Measurements from ENCODE around the gene HELZ.

HELZ gene

DNA sequence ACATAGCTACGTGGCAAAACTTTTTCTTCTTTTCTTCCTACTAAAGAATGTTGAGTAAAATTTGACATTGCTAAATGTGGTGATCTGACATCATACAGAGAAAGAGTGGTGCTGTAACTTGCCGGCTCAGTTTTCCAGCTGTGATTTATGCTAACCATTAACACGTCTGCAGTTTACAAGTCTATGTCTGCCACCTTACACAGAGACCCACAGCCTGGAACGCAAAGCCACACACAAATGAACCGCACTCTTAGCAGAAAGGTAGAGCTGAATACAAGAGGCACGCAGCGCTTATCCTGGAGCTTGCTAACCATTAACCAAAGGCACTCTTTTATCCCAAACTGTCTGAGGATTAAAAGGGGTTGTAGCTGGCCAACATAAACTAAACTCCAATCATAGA lies 168.7 kb downstream of the HELZ start:
- Mint-ChIP-seq H3K4me3 (no peak overlapping the region), H3K9me3 (no peaks in the 10 kb centered on the region), H3K27me3 (ENCODE audit: low read depth) (no peaks in the 10 kb centered on the region), H3K4me1 (ENCODE audit: low read depth) (peaks cover 4% of the 10 kb centered on the region), H3K36me3 (ENCODE audit: low read depth) (peaks cover 20% of the 10 kb centered on the region), H3K27ac (no peak overlapping the region)

DNA sequence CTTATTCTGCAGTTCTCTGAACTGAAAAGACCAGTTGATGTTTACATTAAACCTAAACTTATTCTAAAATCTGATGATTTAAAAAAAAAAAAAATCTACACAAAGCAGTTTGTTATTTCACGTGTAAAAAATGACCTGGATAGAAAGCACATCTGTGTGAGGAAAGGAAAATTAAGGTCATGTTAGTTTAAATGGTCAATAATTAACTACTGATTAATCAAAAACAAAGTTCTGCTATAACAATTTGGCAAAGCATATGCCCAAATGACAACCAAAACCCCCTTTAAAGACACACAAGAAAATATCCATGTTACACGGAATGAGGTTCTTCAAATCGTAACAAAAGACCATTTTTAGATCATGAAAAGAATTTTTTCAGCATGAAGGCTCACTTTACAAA lies 170.2 kb downstream of the HELZ start:
- Mint-ChIP-seq H3K36me3 (ENCODE audit: low read depth) (peaks cover 17% of the 10 kb centered on the region), H3K9me3 (no peaks in the 10 kb centered on the region), H3K27ac (no peak overlapping the region), H3K4me1 (ENCODE audit: low read depth) (no peaks in the 10 kb centered on the region), H3K4me3 (no peak overlapping the region), H3K27me3 (ENCODE audit: low read depth) (no peaks in the 10 kb centered on the region)

DNA sequence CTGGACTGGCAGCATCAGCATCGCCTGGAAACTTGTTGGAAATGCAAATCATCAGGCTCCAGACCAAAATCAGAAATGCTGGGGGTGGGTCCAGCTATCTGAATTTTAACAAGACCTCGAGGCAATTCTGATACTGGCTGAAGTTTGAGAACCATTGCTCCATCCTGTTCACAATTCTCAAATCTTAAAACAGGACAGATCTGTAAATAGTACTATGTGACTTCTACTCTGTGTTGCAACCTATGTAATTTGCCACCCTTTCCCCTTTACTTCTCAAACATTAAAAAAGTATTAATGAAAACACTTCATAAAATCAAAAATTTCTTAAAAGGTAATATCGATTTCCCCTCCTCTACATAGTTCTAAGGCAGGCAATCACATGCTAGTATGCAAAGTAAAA lies 172.1 kb downstream of the HELZ start:
- Mint-ChIP-seq H3K27ac (no peak overlapping the region), H3K4me3 (no peak overlapping the region), H3K36me3 (ENCODE audit: low read depth) (peaks cover 13% of the 10 kb centered on the region), H3K4me1 (ENCODE audit: low read depth) (no peaks in the 10 kb centered on the region), H3K27me3 (ENCODE audit: low read depth) (no peaks in the 10 kb centered on the region), H3K9me3 (no peaks in the 10 kb centered on the region)

DNA sequence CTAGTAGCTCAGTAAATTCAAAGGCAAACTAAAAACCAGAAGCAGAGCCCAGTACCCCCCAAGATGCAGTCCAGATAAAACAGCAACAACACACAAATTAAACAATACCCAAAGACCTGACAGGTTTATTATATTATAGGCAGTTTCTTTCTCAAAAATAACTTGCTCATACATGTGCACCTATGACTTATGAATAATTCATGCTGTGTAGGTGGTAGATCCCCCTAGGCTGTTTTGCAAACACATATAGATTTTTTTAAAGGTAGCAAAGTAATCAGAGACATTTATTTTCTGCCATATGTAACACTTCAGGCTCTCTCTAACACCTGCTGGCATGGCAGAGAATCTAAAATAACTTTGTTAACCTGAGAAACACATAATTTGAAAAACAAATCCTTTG lies 173.4 kb downstream of the HELZ start:
- Mint-ChIP-seq H3K4me1 (ENCODE audit: low read depth) (no peaks in the 10 kb centered on the region), H3K9me3 (no peaks in the 10 kb centered on the region), H3K27ac (no peak overlapping the region), H3K4me3 (no peak overlapping the region), H3K27me3 (ENCODE audit: low read depth) (no peaks in the 10 kb centered on the region), H3K36me3 (ENCODE audit: low read depth) (peaks cover 12% of the 10 kb centered on the region)

DNA sequence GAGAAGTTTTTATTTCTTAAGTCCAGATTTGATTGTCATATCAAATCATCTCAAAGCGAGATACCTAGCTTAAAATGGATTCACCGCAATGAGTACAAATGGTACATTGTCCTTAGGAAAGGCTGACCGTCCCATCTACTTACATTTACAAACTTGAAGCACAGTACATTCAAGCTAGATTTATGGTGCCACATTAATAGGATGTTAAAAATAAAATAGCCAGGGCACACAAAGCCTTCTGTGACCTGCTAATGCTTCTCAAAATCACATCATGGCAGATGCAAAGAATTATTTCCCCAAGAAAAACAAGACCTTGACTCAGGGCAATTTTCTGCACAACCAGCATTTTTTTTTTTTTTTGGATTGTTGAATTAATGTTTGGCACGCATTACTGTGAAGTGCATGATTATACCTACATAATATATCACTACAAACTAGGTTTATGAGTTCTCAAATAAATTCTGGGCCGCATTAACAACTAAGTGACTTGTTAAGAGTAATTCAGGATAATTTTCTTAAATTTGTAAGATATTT lies 175.3 kb downstream of the HELZ start:
- H3K36me3 Mint-ChIP-seq (ENCODE audit: low read depth), result peaks cover 5% of the 10 kb centered on the region
- no peak overlapping the region for H3K4me3 Mint-ChIP-seq
- no peaks in the 10 kb centered on the region for H3K27me3 Mint-ChIP-seq (ENCODE audit: low read depth)
- H3K27ac Mint-ChIP-seq, result no peak overlapping the region
- no peaks in the 10 kb centered on the region for H3K9me3 Mint-ChIP-seq
- no peaks in the 10 kb centered on the region for H3K4me1 Mint-ChIP-seq (ENCODE audit: low read depth)

DNA sequence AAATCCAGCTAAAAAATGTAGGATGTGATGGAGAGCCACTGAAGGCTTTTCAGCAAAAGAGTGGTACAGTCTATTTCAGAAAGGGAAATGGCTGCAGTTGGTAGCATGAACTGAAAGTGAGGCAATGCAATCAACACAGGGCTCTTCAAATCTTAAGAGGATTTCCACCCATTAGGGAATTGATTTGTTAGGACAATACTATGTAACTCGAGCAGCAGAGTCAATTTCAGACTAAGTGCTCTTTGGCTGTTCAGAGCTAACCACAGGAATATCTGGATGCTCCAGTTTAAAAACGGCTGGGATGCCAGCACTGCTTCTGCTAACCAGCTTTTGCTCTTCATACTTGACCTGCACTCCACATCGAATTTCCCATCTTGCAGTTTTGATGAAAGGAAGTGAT lies 176.0 kb downstream of the HELZ start:
- Mint-ChIP-seq H3K27me3 (ENCODE audit: low read depth) (no peaks in the 10 kb centered on the region), H3K27ac (no peak overlapping the region), H3K4me1 (ENCODE audit: low read depth) (no peaks in the 10 kb centered on the region), H3K9me3 (no peaks in the 10 kb centered on the region), H3K4me3 (no peak overlapping the region), H3K36me3 (ENCODE audit: low read depth) (peaks cover 5% of the 10 kb centered on the region)

DNA sequence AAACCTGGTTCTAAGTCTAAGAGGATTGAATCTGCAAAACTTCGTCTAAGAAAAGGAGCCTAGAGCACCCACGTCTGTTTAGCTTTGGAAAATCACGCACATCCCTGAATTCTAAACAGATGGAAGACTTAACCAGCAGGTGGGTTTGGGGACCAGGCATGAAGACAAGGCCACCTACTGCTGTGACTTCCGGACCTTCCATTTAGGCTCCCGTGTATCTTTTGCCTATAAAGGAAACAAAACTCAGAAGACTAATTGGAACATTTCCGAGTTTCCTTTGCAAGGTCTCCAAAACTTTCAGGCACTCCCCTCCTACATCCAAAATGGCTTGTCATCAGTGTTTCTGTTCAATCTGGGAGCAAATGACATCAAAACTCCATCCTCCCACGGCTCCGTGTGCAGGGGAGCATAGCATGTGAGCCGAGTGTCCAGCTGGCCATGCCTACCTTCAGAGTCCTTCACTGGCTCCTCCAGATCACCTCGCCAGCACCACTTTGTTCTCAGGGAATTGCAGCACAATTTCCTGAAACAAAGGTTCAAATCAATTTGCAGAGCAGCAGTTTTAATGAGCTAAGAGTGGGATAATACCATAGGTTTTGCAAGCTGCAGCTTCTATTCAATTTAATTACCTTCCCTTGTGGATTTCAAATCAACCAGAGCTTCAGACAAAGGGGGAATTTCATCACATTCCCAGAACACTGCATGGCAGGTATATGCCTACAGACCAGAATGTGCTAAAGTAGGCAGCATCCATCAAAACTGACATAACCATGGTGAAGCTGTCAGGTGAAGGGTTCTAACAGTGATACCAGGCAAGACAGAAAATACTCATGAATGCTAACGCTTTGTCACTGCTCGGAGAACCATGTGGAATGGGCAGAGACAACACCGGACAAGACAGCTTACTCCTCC lies 177.2 kb downstream of the HELZ start:
- H3K27me3 Mint-ChIP-seq (ENCODE audit: low read depth), result no peaks in the 10 kb centered on the region
- no peaks in the 10 kb centered on the region for H3K9me3 Mint-ChIP-seq
- no peaks in the 10 kb centered on the region for H3K4me1 Mint-ChIP-seq (ENCODE audit: low read depth)
- no peak overlapping the region for H3K27ac Mint-ChIP-seq
- H3K36me3 Mint-ChIP-seq (ENCODE audit: low read depth), result no peaks in the 10 kb centered on the region
- no peak overlapping the region for H3K4me3 Mint-ChIP-seq

DNA sequence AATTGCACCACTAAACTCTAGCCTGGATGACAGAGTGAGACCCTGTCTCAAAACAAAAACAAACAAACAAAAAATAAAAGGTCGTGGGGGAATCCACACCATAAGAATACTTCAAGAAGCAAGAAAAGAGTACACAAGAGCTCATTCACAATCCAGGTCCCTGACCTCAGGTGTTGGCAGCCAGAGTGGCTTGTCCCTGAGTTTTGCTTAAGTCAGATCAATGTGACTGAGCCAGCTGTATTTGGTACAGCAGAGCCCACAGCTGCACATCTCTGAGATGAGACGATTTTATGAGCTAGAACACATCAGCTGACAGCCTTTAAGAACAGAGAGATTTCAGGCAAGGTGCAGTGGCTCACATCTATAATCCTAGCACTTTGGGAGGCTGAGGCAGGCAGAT lies 178.3 kb downstream of the HELZ start:
- Mint-ChIP-seq H3K9me3 (no peaks in the 10 kb centered on the region), H3K27ac (no peak overlapping the region), H3K27me3 (ENCODE audit: low read depth) (no peaks in the 10 kb centered on the region), H3K36me3 (ENCODE audit: low read depth) (no peaks in the 10 kb centered on the region), H3K4me3 (no peak overlapping the region), H3K4me1 (ENCODE audit: low read depth) (no peaks in the 10 kb centered on the region)

DNA sequence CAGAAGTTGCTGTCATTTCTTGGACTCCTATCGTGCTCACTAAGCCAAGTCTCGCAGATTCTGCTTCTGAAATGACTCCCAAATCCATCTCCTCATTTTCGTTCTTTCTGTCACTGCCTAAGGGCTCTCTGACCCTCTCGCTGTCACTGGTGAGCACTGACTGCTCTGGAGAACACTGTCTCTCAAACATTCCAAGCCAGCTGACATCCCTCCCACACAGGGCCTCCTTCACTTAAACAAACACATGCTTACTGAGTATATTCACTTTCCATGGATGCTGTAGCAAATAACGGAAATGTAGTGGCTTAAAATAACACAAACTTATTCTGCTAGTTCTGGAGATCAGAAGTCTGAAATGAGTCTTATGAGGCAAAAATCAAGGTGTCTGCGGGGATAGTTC lies 181.9 kb downstream of the HELZ start:
- Mint-ChIP-seq H3K27me3 (ENCODE audit: low read depth) (no peaks in the 10 kb centered on the region), H3K27ac (no peak overlapping the region), H3K36me3 (ENCODE audit: low read depth) (no peaks in the 10 kb centered on the region), H3K4me1 (ENCODE audit: low read depth) (no peaks in the 10 kb centered on the region), H3K9me3 (no peaks in the 10 kb centered on the region), H3K4me3 (no peak overlapping the region)

DNA sequence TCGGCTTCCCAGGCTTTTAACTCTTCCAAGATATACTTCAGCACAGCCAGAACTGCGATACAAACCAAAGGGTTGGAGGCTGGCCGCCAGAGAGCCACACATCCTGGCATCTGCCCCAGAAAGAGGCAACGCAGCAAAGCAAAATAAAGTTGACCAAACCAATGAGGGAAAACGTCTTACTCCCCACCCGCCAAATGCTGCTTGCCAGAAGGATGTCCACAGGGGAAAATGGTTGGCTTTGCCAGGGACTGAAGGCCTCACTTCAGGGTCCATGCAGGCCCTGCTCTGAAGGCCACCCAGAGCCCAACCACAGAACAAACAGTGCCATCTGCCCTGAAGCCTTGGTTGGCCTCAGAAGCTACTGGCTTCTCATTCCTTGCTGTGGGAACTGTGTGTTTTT lies 185.6 kb downstream of the HELZ start:
- Mint-ChIP-seq H3K36me3 (ENCODE audit: low read depth) (no peaks in the 10 kb centered on the region), H3K27ac (no peak overlapping the region), H3K4me3 (no peak overlapping the region), H3K9me3 (no peaks in the 10 kb centered on the region), H3K4me1 (ENCODE audit: low read depth) (no peaks in the 10 kb centered on the region), H3K27me3 (ENCODE audit: low read depth) (no peaks in the 10 kb centered on the region)

DNA sequence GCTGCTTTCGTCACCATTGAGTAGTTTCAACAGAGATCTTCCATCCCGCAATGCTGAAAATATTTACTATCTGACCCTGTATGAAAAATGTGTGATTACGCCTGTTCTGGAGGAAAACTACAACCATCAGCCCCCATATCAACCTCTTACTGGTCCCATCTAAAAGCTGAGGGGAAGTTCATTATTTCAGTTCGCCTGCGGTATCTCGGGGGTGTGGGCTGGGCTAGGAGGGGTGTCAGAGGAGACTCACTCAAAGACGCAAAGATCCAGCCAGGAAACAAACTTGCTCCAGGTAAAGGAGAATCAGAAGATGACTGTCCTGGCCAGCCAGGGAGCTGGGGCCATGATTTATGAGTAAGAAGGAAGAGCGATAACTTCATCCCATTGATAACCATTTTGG lies 187.0 kb downstream of the HELZ start:
- Mint-ChIP-seq H3K36me3 (ENCODE audit: low read depth) (no peaks in the 10 kb centered on the region), H3K4me1 (ENCODE audit: low read depth) (no peaks in the 10 kb centered on the region), H3K9me3 (no peaks in the 10 kb centered on the region), H3K4me3 (no peak overlapping the region), H3K27me3 (ENCODE audit: low read depth) (no peaks in the 10 kb centered on the region), H3K27ac (no peak overlapping the region)

DNA sequence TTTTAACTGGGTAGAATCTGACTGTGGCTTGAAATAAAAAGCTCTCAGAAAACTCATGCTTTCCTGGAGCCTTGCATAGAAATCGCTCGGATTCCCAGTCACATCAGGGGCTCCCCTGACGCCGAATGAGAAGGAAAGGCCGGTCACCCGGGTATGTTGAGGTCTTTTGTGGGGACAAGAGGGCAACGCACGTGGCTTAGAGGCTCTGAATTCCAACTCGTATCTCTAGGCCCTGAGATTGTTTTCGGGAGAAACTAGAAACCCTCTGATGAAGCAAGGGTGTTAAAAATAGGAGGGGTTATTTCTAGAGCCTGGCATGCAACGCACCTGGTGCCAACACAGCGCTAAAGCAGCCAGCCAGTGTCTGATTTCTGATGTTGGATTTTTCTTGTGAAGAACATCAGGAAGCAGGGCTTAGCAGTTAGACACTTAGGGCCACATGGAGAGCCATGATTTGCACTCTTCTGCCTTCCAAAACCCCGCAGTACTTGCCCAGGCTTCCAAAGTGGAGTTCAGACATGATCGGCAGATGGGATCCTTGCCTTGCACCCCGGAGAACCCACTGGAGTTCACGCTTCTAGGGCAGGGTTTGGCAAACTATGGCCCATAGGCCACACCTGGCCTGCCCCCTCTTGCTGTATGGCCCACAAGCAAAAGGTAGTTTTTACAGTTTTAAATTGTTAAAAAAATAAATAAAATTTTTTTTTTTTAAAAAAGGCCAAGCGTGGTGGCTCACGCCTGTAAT lies 188.1 kb downstream of the HELZ start:
- Mint-ChIP-seq H3K4me1 (ENCODE audit: low read depth) (no peaks in the 10 kb centered on the region), H3K36me3 (ENCODE audit: low read depth) (no peaks in the 10 kb centered on the region), H3K9me3 (no peaks in the 10 kb centered on the region), H3K4me3 (no peak overlapping the region), H3K27ac (no peak overlapping the region), H3K27me3 (ENCODE audit: low read depth) (no peaks in the 10 kb centered on the region)

DNA sequence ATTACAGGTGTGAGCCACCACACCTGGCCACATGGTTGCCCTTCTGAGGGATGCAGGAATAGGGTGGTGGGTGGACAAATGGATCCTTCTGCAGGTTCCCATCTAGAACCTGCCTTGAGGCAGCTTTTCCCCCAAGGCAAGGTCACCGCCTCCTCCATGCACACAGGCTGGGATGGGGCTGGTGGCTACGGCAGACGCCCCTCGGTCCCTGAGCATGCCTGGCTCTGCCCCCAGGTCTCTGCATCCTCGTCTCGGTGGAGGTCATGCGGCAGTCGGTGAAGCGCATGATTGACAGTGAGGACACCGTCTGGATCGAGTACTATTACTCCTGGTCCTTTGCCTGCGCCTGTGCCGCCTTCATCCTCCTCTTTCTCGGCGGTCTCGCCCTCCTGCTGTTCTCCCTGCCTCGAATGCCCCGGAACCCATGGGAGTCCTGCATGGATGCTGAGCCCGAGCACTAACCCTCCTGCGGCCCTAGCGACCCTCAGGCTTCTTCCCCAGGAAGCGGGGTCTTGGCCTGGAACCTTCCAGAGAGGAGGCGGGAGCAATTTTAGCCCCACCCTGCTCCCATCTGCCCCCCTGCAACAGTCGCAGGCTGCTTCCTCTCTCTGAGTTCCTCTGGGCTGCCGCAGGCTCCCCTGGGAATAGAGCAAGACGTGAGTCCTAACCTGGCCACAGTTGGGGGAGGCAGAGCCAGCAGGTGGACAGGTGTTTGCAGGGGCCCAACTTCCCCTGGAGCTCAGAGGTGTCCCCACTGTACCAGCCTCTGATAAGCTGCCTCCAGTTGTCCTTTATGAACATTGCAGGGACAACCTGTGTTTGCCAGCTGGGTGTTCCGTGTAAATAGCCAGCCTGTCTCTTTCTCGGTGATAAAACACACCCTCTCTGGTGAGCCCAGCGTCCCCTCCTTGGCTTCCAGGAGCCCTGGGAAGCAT lies 188.9 kb downstream of the HELZ start:
- Mint-ChIP-seq H3K9me3 (no peaks in the 10 kb centered on the region), H3K36me3 (ENCODE audit: low read depth) (no peaks in the 10 kb centered on the region), H3K27ac (no peak overlapping the region), H3K27me3 (ENCODE audit: low read depth) (no peaks in the 10 kb centered on the region), H3K4me1 (ENCODE audit: low read depth) (no peaks in the 10 kb centered on the region), H3K4me3 (no peak overlapping the region)

DNA sequence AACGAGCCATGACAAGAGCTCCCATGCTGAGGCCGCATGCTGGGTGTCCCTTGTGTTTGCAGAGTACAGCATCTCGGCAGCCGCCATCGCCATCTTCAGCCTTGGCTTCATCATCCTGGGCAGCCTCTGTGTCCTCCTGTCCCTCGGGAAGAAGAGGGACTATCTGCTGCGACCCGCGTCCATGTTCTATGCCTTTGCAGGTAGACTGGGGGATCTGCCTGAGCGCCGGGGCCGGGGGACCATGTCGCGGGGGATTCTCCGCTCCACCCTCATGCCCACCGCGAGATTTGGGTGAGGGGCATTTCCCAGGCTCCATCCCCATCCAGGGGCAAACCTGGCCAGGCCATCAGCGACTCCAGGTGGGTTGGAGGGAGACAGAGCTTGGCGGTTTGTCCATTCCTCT lies 190.0 kb downstream of the HELZ start:
- Mint-ChIP-seq H3K27ac (no peak overlapping the region), H3K4me3 (no peak overlapping the region), H3K36me3 (ENCODE audit: low read depth) (no peaks in the 10 kb centered on the region), H3K27me3 (ENCODE audit: low read depth) (no peaks in the 10 kb centered on the region), H3K9me3 (no peaks in the 10 kb centered on the region), H3K4me1 (ENCODE audit: low read depth) (no peaks in the 10 kb centered on the region)
